ENCODE measurements around the gene CLEC4D.
A peak's percentile ranks its signal among the peaks of the same experiment; 100 is the strongest.
"Not testable (repeated sequence)": the region's sequence is repeated elsewhere in the genome, so short reads cannot be mapped to it uniquely, and the experiment has no call there.

Gene CLEC4D

DNA sequence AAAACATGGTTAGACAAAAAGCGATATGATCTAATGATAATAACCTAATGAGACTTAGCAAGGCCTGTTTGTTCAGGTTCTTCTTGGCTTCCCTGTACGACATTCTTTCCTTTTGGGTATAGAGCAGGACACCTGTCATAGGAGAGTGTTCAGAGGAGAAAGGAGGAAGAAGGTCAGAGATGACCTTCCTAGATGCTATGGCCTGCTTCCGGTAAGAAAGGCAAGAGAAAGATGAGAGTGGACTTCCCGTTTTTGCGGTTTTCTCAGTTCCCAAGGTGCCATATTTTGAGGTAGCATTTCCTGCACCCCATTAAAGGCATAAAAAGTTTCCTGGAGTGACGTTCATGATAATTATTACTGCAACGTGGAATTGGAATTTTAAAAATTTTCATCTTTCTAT lies 18.7 kb downstream of the CLEC4D start:
- DNase-seq (ENCODE audit: low read depth in 3 of 3, low spot score in 1 of 3): no peak

DNA sequence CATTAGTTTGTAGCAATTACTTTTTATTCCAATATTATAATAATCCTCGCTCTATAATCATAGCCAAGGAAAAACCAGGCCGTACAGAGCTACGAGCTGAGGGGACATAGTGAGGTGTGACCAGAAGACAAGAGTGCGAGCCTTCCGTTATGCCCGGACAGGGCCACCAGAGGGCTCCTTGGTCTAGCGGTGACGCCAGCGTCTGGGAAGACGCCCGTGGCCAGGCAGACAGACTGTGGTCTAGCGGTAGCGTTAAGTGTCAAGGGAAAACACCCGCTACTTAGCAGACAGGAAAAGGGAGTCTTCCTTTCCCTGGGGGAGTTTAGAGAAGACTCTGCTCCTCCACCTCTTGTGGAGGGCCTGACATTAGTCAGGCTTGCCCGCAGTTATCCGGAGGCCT lies 24.5 kb downstream of the CLEC4D start:
- DNase-seq (ENCODE audit: low read depth in 3 of 3, low spot score in 1 of 3): not testable (repeated sequence)

DNA sequence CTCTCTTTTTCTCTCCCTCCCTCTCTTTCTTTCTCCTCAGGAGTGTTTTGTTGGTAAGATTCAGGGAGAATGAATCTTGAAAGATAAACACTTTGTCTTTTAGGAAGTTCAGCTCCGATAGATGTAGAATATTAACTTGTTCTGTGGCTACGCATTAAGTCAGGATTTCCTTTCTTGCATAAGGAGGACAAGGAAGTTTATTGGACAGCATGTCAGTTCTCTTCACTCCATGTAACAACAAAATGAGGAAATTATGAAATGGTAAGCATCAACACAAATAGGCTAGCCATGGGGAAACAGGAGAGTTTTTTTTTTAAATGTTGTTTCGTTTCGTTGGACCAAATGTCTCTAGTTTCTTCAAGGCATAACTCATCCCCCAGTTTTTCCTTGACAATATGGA lies 27.5 kb downstream of the CLEC4D start, which contains the start of gene CLEC4E:
Gene CLEC4E (minus strand): TSS at position 75 of the 400 bp plus-strand sequence. CDS start 108 bp downstream, outside the sequence.
- not testable (repeated sequence) for DNase-seq (ENCODE audit: low read depth in 3 of 3, low spot score in 1 of 3)

DNA sequence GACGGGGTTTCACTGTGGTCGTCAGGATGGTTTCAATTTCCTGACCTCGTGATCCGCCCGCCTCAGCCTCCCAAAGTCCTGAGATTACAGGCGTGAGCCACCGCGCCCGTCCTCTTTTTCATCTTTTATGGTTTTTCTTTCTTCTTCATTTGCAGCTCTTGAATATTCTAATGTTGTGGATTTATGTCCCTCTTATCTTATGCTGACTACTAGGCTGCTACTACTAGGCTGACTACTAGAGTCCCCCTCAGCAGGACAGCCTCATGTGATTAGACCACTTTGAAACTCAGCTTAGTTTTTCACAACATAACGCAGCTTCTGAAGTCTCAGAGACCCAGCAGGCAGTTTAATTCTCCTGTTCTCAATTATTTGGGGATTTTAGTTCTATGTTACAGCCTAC lies 28.3 kb downstream of the CLEC4D start:
- no peak for DNase-seq (ENCODE audit: low read depth in 3 of 3, low spot score in 1 of 3)

DNA sequence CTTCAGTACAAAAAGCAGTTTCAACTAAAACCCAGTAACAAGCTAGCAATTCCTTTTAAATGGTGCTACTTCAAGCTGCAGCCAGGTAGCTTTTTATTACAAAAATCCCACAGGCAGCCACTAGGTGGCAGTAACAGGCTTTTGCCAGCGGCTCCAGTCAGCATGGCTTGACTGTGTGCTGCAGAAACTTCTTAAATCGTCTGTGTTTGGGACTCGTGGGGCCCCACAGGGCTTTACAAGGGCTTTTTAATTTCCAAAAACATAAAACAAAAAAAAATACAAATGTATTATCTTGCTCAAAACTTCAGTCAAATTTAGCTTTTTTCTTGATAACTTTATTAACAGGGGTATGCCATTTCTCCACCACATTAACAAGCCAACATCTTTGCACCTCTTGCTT lies 31.0 kb downstream of the CLEC4D start:
- DNase-seq (ENCODE audit: low read depth in 3 of 3, low spot score in 1 of 3): peak; percentile 43 to 48 (median 45)

DNA sequence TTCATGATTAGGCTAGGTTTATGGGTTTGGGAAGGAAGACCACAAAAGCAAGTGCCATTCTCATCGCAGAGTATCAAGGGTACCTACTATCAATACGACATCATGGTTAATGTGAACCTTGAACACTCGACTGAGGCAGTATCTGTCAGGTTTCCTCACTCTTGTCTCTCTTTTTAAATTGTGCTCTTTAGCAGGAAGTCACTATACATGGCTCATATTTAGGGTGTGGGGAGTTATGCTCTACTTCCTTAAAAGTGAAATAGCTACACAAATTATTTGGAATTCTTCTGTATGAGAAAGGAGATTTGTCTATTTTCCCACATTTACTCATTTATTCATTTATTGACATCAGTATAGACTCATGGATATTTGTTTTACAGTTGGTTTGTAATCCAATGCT lies 33.3 kb downstream of the CLEC4D start:
- no peak for DNase-seq (ENCODE audit: low read depth in 3 of 3, low spot score in 1 of 3)

DNA sequence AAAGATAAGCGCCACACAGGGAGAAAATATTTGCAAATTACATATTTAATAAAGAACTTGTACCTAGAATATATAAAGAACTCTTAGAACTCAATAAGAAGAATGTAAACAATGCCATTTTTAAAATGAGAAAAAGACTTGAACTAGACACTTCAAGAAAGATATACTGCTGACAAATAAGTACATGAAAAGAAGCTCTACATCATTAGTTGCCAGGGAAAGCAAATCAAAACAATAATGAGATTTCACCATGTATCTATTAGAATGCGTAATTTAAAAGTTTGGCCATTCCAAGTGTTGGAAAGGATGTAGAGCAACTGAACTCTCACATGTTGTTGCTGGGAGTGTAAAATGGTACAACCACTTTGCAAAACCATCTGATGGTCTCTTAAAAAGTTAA lies 34.3 kb downstream of the CLEC4D start:
- no peak for DNase-seq (ENCODE audit: low read depth in 3 of 3, low spot score in 1 of 3)

DNA sequence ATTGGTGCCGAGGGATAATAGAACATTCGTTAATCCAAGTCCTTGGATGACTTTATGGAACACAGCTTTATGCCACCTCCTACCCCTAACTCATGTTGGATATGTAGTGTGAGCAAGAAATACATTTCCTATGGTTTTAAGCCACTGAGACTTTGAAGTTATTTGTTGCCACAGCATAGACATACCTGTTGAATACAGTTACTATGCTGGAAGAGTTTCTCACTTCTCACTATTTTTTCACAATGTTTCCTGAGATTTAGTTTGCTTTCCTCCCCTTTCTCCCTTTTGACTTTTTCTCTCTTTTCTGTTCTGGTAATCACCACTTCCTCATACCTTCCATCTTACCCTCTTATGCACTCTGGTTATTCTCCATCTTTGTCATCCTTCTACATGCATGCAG lies 34.9 kb downstream of the CLEC4D start:
- no peak for DNase-seq (ENCODE audit: low read depth in 3 of 3, low spot score in 1 of 3)

DNA sequence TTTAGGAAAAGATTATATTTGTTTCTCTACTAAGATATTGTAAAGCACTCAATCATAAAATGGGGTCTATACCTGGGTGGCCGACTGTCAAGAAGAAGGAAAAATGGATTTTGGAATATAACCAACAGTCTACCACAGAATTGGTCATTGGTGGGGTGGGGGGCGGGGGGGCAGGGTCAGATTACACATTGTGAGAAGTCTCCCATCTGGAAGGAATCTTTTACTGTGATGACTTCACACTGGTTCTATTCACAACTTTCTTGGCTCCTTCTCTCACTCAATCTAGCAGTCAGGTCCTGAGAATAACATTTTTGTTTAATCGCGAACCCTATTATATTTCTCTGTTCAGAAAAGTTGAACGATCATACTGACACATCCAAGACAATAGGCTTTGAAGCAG lies 36.1 kb downstream of the CLEC4D start:
- DNase-seq (ENCODE audit: low read depth in 3 of 3, low spot score in 1 of 3): no peak

DNA sequence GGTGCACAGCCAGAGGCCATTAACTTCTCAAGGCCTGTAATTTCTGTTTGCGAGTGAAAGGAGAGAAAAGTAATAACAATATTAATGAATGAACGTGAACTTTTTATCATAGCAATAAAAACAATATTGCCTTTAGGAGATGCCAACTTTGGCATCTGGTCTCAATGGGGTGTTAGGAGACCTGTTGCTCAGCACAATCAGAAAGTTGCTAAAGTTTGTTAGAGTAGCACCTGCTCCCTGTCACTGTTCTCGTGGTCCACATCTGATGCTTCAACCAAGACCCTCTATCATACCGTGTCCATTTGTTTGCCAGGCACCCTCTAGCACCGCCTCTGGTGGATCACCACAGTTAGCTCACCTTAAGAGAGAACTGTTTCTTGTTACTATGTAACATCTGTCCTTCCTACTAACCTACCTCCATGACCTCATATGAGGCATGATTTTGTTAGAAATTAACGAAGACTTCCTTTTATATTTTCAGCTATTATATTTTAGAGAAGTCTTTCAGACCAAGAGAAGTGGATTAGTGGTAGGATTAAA lies 39.9 kb downstream of the CLEC4D start:
- DNase-seq (ENCODE audit: low read depth in 3 of 3, low spot score in 1 of 3): no peak

DNA sequence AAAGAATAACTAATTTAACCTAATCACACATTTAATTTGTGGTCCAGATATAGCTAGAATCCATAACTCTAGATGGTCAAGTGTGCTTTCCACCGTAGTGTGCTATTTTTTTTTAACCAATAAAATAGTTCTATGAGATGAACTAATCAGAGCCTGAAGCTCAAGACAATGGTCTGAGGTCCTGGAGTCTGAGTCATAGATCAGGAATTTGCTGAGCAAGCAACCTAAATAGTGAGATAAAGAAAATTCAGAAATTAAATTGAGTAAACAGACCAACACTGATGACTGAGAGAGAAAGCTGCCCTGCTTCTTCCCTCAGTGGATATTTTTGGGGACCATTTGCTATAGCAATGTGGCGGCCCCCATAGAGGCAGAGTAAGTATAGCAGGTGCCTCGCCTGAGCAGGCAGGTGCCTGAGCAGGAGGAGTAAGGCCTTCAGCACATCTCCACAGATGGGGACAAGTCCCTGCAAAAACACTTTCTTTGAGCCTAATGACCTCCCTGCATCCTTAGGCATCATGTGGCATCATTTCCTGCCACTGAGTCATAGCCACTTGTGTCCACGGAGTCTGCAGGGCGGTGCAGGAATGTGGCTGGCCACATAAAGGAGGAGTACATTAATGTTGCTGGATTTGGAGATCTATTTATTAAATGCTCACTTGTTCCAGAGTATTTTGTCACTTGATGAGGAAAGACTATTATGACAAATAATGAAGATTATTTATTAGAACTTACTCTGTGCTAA lies 41.3 kb downstream of the CLEC4D start:
- no peak for DNase-seq (ENCODE audit: low read depth in 3 of 3, low spot score in 1 of 3)

DNA sequence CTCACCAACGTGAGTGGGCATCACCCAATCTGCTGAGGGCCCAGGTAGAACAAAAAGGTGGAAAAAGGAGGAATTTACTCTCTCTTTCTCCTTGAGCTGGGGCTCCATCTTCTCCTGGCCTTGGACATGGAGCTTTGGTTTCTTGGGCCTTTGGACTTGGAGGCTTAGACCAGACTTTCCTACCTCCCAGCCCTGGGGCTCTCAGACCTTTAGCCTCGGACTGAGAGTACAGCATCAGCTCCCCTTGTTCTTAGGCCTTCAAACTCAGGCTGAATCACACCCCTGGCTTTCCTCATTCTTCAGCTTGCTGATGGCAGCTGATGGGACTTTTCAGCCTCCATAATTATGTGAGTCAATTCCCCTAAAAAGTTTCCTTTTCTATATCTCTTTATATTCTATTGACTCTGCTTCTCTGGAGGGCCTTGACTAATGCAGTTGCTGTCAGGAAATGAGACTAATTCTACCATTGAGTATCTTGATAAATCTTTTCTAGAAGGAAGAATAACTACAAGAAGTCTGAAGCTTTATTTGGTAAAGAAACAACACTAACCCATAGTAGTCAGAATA lies 43.3 kb downstream of the CLEC4D start:
- no peak for DNase-seq (ENCODE audit: low read depth in 3 of 3, low spot score in 1 of 3)

DNA sequence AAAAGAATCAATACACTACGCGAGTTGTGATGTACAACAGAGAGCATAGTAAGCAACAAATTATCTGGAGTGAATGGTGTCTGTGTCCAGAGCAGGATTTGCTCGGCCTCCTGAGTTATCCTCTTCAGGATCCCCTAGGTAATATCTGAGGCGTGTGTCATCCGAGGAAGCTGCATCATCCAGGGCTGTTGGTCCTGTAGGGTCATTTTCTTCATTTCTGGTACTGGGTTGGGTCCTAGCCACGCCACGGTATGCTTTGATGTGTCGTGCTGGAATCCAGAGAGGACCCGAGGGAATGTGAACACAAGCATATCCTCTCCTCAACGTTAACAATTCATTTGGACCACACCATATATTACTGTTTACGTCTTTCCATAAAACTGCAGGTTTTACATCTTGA lies 46.4 kb downstream of the CLEC4D start:
- no peak for DNase-seq (ENCODE audit: low read depth in 3 of 3, low spot score in 1 of 3)

DNA sequence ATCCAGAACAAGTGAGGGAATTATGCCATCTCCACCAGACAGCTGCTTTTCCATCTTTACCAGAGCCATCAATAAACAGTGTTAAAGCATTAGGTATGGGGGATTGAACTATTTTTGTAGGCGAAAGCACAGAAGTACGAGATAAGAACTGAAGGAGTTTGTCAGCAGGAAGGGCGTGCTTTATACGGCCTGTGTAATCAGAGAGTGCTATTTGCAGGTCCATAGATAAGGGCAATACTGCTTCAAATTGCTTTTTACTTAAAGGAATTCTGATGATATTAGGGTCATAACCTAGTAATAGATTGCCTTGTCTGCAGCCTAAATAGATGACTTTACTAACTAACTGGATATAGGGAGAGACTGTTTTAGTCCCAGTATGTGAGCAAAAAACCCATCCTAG lies 47.7 kb downstream of the CLEC4D start:
- no peak for DNase-seq (ENCODE audit: low read depth in 3 of 3, low spot score in 1 of 3)

DNA sequence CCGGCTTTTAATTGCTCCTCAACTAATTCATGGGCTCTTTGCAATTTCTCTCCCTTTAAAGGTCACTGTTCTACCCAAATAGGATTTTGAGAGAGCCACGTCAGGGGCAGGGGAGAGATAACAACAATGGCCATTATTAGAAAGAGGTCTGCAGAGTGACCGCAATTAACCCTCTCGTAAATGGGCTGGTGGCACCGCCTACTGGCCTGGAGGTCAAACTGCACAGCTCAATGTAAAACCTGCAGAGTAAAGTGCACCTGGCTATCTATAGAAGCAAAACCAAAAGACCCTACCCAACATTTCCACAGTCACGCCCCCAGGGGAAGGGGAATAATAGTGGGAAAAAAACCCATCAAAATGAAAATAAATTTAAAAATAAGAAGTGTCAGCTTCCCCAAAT lies 49.0 kb downstream of the CLEC4D start:
- no peak for DNase-seq (ENCODE audit: low read depth in 3 of 3, low spot score in 1 of 3)

DNA sequence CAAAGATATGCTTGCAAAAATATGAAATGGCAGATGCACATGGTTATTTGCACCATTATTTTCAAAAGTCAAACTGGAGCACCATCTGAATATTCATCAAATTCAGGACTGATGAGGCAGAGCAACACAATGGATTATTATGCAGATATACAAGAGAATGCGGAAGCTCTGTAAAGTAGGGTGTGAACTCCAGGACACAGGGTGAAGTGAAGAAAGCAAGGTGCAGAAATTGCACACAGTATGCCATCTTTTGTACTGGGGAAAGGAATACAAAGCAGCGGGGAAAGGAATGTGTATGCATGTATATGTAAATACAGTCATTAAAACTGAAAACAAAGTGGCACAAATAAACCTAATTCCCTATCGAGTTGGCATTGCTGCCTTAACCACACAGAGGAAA lies 50.1 kb downstream of the CLEC4D start:
- no peak for DNase-seq (ENCODE audit: low read depth in 3 of 3, low spot score in 1 of 3)

DNA sequence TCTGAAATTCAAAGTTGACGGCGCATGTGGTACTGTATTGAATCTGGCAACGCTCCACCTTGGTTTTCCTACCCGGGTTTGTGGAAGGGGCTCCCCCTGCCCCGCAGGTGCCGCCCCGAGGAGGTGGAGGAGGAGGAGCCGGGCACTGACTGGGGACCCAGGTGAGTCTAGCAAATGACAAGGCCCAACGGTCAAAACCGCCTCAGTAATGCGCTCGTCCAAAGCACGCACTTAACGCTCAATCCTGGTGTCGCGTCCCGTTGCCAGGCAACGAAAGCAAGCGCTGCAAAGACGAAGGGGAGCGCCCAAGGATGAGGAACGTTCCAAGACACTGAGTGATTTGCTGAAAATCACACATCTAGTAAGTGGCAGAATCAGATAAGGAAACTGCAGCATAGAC lies 51.4 kb downstream of the CLEC4D start:
- no peak for DNase-seq (ENCODE audit: low read depth in 3 of 3, low spot score in 1 of 3)

DNA sequence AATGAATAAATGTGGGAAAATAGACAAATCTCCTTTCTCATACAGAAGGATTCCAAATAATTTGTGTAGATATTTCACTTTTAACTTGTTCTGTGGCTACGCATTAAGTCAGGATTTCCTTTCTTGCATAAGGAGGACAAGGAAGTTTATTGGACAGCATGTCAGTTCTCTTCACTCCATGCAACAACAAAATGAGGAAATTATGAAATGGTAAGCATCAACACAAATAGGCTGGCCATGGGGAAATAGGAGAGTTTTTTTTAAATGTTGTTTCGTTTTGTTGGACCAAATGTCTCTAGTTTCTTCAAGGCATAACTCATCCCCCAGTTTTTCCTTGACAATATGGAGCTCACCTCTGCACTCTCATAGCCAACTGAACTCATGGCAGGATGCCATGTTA lies 52.7 kb downstream of the CLEC4D start:
- DNase-seq (ENCODE audit: low read depth in 3 of 3, low spot score in 1 of 3): not testable (repeated sequence)

DNA sequence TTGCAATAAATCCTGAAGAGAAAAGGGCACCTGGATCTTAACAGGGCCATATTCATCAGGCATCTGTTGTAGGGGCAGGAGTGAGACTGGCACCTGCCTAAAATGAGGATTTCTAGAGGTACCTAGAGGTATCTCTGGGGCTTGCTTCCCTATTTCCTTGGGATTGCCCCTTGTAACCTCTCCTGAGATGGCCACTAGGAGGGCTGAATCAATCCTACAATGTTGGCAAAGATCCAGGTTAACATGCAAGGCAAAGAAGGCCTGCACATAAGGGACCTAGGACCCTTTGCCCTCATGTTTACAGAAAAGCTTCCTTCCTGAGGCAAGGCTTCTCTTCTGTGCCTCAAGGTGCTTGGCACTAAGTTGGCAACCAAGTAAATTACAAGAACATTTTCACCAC lies 53.2 kb downstream of the CLEC4D start:
- DNase-seq (ENCODE audit: low read depth in 3 of 3, low spot score in 1 of 3): no peak

Measured in stimulated activated CD4-positive, alpha-beta T cell treated with anti-CD3 and anti-CD28 coated beads, TNF-alpha, amount 100 ng/mL, for 1 hour (primary cell).